Measurements from ENCODE around the gene USH1G.

Gene USH1G

DNA sequence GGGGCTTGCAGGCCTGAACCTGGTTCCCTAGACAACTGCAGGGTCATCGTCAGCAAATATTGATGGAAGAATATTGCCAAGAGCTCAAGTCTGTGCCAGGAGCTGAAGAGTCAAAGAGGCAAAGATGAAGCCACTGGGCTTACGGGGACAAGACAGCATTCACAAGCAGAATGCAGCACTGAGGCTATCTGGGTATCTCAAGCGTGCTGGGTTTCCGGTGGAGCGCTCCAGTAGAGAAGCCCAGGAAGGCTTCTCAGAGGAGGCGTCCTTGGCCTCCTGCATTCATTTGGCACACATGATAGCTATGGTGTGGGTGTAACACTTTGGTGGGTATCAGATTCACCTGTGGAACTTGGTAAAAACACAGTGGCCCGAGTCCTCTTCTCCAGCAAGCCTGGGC is 32.5 kb downstream of the USH1G start:
- Histone ChIP-seq H3K27me3 (ENCODE audit: low read length) (no peaks in the 10 kb centered on the region), H3K9ac (ENCODE audit: low read length) (no peak overlapping the region), H2AFZ (ENCODE audit: low read depth, low read length, severe bottlenecking) (no peak overlapping the region), H3F3A (ENCODE audit: insufficient read depth) (no peaks in the 10 kb centered on the region), H3K36me3 (ENCODE audit: low read length) (no peaks in the 10 kb centered on the region), H3K9me2 (replicated peaks; ENCODE audit: insufficient read depth, low read length) (no peaks in the 10 kb centered on the region), H3K4me3 (ENCODE audit: insufficient read depth, low read length, poor library complexity, severe bottlenecking) (no peak overlapping the region), H3K4me2 (ENCODE audit: low read depth, low read length, poor library complexity, severe bottlenecking) (no peak overlapping the region), H3K9me3 (ENCODE audit: insufficient read depth, low read length) (no peaks in the 10 kb centered on the region), H4K20me1 (ENCODE audit: low read depth, low read length) (no peaks in the 10 kb centered on the region), H3K79me2 (ENCODE audit: insufficient read depth, low read length) (no peaks in the 10 kb centered on the region), H3K27ac (ENCODE audit: low read depth, low read length) (no peak overlapping the region)
- no peak for TF ChIP-seq EZH2phosphoT487 (conservative IDR thresholded peaks at IDR 0.05; ENCODE audit: low read length)
- TF ChIP-seq, protein P1, sequence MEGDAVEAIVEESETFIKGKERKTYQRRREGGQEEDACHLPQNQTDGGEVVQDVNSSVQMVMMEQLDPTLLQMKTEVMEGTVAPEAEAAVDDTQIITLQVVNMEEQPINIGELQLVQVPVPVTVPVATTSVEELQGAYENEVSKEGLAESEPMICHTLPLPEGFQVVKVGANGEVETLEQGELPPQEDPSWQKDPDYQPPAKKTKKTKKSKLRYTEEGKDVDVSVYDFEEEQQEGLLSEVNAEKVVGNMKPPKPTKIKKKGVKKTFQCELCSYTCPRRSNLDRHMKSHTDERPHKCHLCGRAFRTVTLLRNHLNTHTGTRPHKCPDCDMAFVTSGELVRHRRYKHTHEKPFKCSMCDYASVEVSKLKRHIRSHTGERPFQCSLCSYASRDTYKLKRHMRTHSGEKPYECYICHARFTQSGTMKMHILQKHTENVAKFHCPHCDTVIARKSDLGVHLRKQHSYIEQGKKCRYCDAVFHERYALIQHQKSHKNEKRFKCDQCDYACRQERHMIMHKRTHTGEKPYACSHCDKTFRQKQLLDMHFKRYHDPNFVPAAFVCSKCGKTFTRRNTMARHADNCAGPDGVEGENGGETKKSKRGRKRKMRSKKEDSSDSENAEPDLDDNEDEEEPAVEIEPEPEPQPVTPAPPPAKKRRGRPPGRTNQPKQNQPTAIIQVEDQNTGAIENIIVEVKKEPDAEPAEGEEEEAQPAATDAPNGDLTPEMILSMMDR (IDR thresholded peaks at IDR 0.05; ENCODE audit: insufficient read depth, low read length, poor library complexity, severe bottlenecking) = no peak

DNA sequence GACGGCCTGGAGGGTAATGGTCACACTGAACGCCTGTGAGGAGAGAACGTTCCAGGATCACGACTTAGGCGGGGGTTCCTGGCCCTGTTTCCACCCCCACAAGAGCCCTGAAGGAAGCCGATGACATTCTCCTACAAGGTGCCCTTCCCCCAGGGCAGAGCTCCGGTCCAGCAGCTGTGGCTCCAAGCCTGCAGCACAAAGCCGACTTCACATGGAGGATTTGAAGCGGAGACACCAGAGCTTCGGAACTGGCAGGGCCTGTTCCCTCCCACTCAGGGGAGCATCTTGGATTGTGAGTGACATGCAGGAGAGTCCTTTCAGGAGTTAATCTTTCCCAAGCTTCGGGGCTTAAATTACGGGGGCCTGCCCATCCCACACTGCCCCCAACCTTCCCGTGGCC is 34.6 kb downstream of the USH1G start:
- Histone ChIP-seq H3K9me2 (replicated peaks; ENCODE audit: insufficient read depth, low read length) (no peaks in the 10 kb centered on the region), H4K20me1 (ENCODE audit: low read depth, low read length) (no peaks in the 10 kb centered on the region), H3K79me2 (ENCODE audit: insufficient read depth, low read length) (no peaks in the 10 kb centered on the region), H3K27ac (ENCODE audit: low read depth, low read length) (no peak overlapping the region), H3K9ac (ENCODE audit: low read length) (no peak overlapping the region), H3K9me3 (ENCODE audit: insufficient read depth, low read length) (no peaks in the 10 kb centered on the region), H3K4me2 (ENCODE audit: low read depth, low read length, poor library complexity, severe bottlenecking) (no peak overlapping the region), H3K4me3 (ENCODE audit: insufficient read depth, low read length, poor library complexity, severe bottlenecking) (no peak overlapping the region), H3K27me3 (ENCODE audit: low read length) (no peaks in the 10 kb centered on the region), H3K36me3 (ENCODE audit: low read length) (no peaks in the 10 kb centered on the region), H2AFZ (ENCODE audit: low read depth, low read length, severe bottlenecking) (no peak overlapping the region), H3F3A (ENCODE audit: insufficient read depth) (no peaks in the 10 kb centered on the region)
- TF ChIP-seq, protein P1 (IDR thresholded peaks at IDR 0.05; ENCODE audit: insufficient read depth, low read length, poor library complexity, severe bottlenecking) = no peak
- TF ChIP-seq EZH2phosphoT487 (conservative IDR thresholded peaks at IDR 0.05; ENCODE audit: low read length) = no peak

DNA sequence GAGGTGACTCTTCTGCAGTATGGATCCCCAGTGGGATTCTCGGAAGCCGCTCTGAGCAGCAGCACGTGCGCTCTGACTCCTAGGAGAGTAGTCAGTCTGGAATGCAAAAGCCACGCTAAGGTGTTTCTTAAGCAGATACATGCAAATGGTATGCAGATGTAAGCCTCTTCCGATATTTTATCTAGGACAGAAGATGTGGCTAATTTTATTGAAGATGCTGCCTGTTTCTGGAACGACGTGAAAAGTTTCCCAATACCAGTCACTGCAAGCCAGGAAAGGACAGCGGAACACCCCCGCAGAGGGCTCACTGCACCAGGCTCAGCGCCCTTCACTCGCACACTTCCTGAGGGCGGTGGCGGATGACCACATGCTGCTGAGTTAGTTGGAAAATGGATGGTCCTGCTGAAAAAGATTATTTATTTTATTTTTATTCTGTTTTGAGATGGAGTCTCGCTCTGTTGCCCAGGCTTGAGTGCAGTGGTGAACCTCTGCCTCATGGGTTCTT is 39.8 kb downstream of the USH1G start:
- Histone ChIP-seq H3K4me2 (ENCODE audit: low read depth, low read length, poor library complexity, severe bottlenecking) (no peak overlapping the region), H3K9me2 (replicated peaks; ENCODE audit: insufficient read depth, low read length) (no peaks in the 10 kb centered on the region), H3F3A (ENCODE audit: insufficient read depth) (no peaks in the 10 kb centered on the region), H4K20me1 (ENCODE audit: low read depth, low read length) (no peaks in the 10 kb centered on the region), H3K9ac (ENCODE audit: low read length) (no peak overlapping the region), H3K4me3 (ENCODE audit: insufficient read depth, low read length, poor library complexity, severe bottlenecking) (no peak overlapping the region), H3K27ac (ENCODE audit: low read depth, low read length) (no peak overlapping the region), H3K79me2 (ENCODE audit: insufficient read depth, low read length) (no peaks in the 10 kb centered on the region), H3K9me3 (ENCODE audit: insufficient read depth, low read length) (no peaks in the 10 kb centered on the region), H3K27me3 (ENCODE audit: low read length) (no peaks in the 10 kb centered on the region), H3K36me3 (ENCODE audit: low read length) (no peaks in the 10 kb centered on the region), H2AFZ (ENCODE audit: low read depth, low read length, severe bottlenecking) (no peak overlapping the region)
- TF ChIP-seq, protein P1 (IDR thresholded peaks at IDR 0.05; ENCODE audit: insufficient read depth, low read length, poor library complexity, severe bottlenecking) = no peak
- no peak for TF ChIP-seq EZH2phosphoT487 (conservative IDR thresholded peaks at IDR 0.05; ENCODE audit: low read length)
